SK-N-MC (cell line): Measurements from ENCODE around the gene XPC.

Experiments
- DNase-seq: peaks from one replicate; pipeline ENCODE4 v3.0.0-alpha.2; 2011; ENCODE audit warnings: low read depth, low spot score
- H3K27ac ChIP-seq: fragments of 200-600 bp; sonication (generic); 2 replicates; pipeline ENCODE4 v1.5.1; 2016; ENCODE audit warnings: mixed run types
- H3K36me3 ChIP-seq: fragments of 200-600 bp; sonication (generic); 2 replicates; pipeline ENCODE4 v1.6.1; 2017; ENCODE audit warnings: antibody characterized with exemption, low read length, mixed read lengths; ENCODE audit not compliant: insufficient read depth
- H3K4me3 ChIP-seq: fragments of 200-600 bp; sonication (generic); 2 replicates; pipeline ENCODE4 v1.5.1; 2016
- H3K9ac ChIP-seq: fragments of 200-600 bp; sonication (generic); 2 replicates; pipeline ENCODE4 v1.8.0; 2017; ENCODE audit warnings: mixed run types, mixed read lengths; ENCODE audit not compliant: insufficient read length
- H3K9me3 ChIP-seq: fragments of 200-600 bp; sonication (generic); 2 replicates; pipeline ENCODE4 v1.6.1; 2017; ENCODE audit warnings: low read depth, mild to moderate bottlenecking, antibody characterized with exemption, low read length, moderate library complexity, mixed read lengths
- EZH2 ChIP-seq: fragments of 200-600 bp; sonication (generic); IDR thresholded peaks from one replicate; pipeline ENCODE4 v1.6.1; 2017; ENCODE audit warnings: antibody characterized with exemption
- FOXP2 ChIP-seq: optimal IDR thresholded peaks from 2 replicates; pipeline ENCODE3; 2011; ENCODE audit warnings: mild to moderate bottlenecking, moderate library complexity; ENCODE audit not compliant: insufficient read depth; ENCODE audit errors: extremely low read length, control extremely low read depth
- POLR2AphosphoS5 ChIP-seq: IDR thresholded peaks from 2 replicates; pipeline ENCODE4 v1.6.1; 2012; ENCODE audit warnings: mild to moderate bottlenecking, low read depth, low read length, borderline replicate concordance

The XPC gene

DNA sequence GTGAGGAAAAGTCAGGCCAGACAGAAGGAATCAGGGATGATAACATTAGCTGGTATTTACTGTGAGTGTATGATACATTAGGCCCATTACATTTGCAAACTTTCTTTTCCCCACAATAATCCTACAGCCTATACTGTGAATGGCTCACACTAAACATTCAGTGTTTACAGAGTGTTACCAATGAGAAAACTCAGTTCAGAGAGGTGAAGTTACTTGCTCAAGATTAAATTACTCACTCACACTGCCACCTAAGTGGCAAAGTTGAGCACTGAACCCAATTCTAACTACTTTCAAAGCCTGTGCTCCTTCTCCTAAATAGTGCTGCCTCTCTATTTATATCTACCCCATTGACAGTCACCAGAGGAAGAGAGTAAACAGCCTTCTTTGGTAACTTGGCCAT, 8.5 kb downstream of the XPC start:
- Histone ChIP-seq H3K27ac (peak overlapping the region; percentile 91), H3K36me3 (peaks cover 56% of the 10 kb centered on the region), H3K9me3 (no peaks in the 10 kb centered on the region), H3K9ac (no peak overlapping the region), H3K4me3 (no peak overlapping the region)
- DNase-seq, result no peak
- no peak for TF ChIP-seq FOXP2
- TF ChIP-seq EZH2, result no peak
- no peak for TF ChIP-seq POLR2AphosphoS5

DNA sequence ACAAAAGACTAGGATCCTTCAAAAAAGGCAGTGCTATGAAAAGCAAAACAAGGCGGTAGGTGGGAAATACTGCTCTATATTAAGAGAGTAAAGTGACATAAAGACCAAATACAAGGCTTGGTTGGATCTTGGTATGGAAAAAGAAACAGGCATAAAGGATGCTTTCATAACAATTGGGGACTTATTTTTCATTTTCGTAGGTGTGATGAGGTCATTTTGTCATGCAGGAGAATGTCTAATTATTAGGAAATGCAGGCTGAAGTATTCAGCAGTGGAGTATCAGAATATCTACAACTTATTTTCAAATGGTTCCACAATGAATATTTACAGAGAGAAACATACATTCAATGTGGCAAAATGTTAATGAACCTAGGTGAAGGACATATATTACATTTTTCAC, 9.0 kb downstream of the XPC start:
- TF ChIP-seq FOXP2 (no peak), POLR2AphosphoS5 (no peak), EZH2 (no peak)
- no peak overlapping the region for H3K9ac ChIP-seq
- H3K9me3 ChIP-seq, result no peaks in the 10 kb centered on the region
- DNase-seq, result no peak
- H3K4me3 ChIP-seq, result no peak overlapping the region
- H3K27ac ChIP-seq, result no peak overlapping the region
- H3K36me3 ChIP-seq, result peaks cover 60% of the 10 kb centered on the region

DNA sequence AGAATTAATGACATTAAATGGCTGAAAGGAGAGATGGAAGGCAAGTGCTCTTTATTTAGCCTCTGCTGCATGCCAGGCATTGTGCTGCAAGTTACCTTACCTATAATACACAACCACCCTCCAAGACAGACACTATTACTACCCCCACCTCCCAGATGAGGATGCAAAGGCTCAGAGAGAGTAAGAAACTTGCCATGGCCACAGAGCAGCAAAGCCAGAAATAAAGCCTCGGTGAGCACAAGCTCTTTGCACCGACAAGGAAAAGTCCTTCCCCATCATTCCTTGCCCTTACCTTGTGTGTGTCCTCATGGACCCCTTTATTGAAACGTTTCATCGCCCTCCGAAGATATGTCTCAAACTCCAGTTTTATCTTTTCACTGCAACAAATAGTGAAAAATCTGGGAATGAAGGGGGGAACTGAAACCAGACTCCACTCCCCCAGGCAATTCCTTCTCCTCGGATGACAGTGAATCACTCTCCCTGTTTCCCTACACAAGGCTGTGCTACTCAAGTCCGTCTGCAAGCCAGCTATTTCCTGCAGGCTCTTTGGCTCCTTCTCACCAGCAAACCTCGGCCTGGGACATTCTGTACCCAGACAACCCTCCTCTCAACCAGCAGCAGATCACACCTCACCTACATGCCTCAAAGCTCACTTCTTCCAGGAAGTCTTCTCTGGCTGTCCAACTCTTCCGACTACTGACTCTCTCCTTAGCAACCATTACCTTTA, 11.4 kb downstream of the XPC start:
- Histone ChIP-seq H3K9ac (no peak overlapping the region), H3K9me3 (no peaks in the 10 kb centered on the region), H3K4me3 (no peak overlapping the region), H3K27ac (no peak overlapping the region), H3K36me3 (peaks cover 74% of the 10 kb centered on the region)
- DNase-seq, result no peak
- TF ChIP-seq POLR2AphosphoS5 (no peak), FOXP2 (no peak), EZH2 (no peak)

DNA sequence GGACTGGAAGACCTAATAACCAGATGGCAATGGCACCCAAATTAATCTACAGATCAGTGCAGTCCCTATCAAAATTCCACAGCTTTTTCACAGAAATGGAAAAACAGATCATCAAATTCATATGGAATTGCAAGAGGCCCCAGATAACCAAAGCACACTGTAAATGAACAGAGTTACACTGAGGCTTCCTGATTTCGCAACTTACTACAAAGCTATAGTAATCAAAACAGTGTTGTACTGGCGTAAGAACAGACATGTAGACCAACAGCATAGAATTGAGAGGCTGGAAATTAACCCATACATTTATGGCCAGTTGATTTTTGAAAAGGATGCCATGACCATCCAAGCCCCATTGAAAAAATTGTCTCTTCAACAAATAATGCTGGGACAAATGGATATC, 16.2 kb downstream of the XPC start:
- H3K9me3 ChIP-seq, result no peaks in the 10 kb centered on the region
- peaks cover 79% of the 10 kb centered on the region for H3K36me3 ChIP-seq
- no peak overlapping the region for H3K9ac ChIP-seq
- TF ChIP-seq FOXP2 (no peak), EZH2 (no peak), POLR2AphosphoS5 (no peak)
- no peak overlapping the region for H3K27ac ChIP-seq
- H3K4me3 ChIP-seq, result no peak overlapping the region
- DNase-seq, result no peak

DNA sequence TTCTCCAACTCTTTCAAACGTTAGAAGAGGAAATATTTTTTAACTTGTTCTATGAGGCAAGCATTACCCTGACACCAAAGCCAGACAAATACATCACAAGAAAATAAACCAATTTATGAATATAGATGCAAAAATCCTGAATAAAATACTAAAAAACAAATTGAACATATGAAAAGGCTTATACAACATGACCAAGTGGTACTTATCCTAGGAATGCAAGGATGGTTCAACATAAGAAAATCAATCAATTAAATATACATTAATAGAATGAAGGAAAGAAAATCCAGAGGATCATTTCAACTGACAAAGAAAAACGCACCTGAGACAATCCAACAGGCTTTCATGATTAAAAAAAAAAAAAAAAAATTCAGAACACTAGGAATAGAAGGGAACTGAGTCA, 17.1 kb downstream of the XPC start:
- H3K27ac ChIP-seq, result no peak overlapping the region
- TF ChIP-seq FOXP2 (no peak), POLR2AphosphoS5 (no peak), EZH2 (no peak)
- H3K9me3 ChIP-seq, result no peaks in the 10 kb centered on the region
- no peak for DNase-seq
- no peak overlapping the region for H3K4me3 ChIP-seq
- no peak overlapping the region for H3K9ac ChIP-seq
- H3K36me3 ChIP-seq, result peaks cover 74% of the 10 kb centered on the region

DNA sequence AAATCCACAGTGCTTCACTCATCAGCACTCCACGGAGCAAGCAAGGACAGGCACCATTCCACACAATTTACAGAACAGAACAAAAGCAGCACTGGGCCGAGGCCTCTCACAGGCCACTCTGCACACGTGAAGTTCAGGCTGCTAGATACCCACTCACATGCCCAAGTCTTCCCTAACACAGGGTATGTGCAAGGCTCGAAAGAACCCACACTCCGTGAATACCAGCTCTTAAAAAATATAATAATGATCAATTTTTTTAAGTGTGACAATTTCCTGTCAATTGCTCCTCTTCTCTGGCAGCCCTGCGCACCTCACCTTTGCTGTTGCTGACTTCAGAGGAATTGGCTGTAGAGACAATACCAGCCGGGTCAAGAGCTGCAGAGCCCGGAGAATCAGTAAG, 19.0 kb downstream of the XPC start:
- no peak for DNase-seq
- no peak for TF ChIP-seq POLR2AphosphoS5
- no peak for TF ChIP-seq EZH2
- TF ChIP-seq FOXP2, result no peak
- Histone ChIP-seq H3K4me3 (no peak overlapping the region), H3K9me3 (no peaks in the 10 kb centered on the region), H3K9ac (no peak overlapping the region), H3K27ac (no peak overlapping the region), H3K36me3 (peaks cover 66% of the 10 kb centered on the region)

DNA sequence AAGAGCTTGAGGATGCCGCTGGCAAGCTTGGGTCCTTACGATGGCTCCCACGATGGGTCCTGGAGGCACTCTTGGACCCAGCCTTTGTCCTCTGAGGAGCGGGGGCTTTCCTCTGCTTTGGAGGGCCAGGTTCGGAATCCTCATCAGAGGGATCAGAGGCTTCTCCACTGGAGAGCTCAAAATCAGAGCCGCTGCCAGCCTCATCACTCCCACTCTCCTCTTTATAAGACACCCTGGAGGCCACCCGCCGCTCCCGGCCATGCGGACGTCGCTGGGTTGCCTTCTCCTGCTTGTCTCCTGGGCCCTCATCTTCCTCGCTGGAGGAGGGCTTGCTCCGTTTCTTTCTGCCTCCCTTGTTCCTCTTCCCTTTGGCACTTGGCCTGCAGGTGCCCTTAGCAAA, 20.0 kb downstream of the XPC start:
- no peak for DNase-seq
- TF ChIP-seq FOXP2 (no peak), POLR2AphosphoS5 (no peak), EZH2 (no peak)
- H3K9ac ChIP-seq, result no peak overlapping the region
- no peaks in the 10 kb centered on the region for H3K9me3 ChIP-seq
- no peak overlapping the region for H3K4me3 ChIP-seq
- H3K27ac ChIP-seq, result no peak overlapping the region
- H3K36me3 ChIP-seq, result peaks cover 56% of the 10 kb centered on the region

DNA sequence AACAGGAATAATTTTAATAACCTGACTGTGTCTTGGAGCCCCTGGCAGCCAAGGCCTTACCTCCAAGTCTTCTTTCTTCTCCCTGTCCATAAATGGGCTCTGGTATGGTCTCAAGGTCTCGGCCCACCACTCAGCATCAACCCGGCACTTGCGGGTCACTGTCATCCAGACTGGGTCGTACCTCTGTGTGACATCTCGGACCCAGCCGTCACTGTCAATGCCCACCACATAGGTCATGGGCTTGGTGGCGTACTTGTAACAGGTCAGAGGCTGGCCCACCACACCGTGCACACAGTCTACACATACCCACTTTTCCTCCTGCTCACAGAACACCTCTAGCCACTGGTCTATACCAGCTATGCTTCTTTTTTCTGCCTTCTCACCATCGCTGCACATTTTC, 20.4 kb downstream of the XPC start:
- no peaks in the 10 kb centered on the region for H3K9me3 ChIP-seq
- H3K4me3 ChIP-seq, result no peak overlapping the region
- TF ChIP-seq POLR2AphosphoS5 (no peak), FOXP2 (no peak), EZH2 (no peak)
- H3K27ac ChIP-seq, result no peak overlapping the region
- H3K36me3 ChIP-seq, result peaks cover 51% of the 10 kb centered on the region
- DNase-seq, result no peak
- H3K9ac ChIP-seq, result no peak overlapping the region
